Neural cell (in vitro differentiated cells): Measurements from ENCODE around the gene INTS14. TPM values are rescaled to one million over a fixed set of nuclear protein-coding genes. Genes with fewer than 3 reads are reported as not detected.

Source experiments
- H2AFZ ChIP-seq: fragments of 200-600, 300-800 bp; sonication (generic), shearing (Covaris generic); 2 replicates; pipeline ENCODE4 v1.6.0; 2014; ENCODE audit warnings: low read depth, mild to moderate bottlenecking, antibody characterized with exemption, low read length, moderate library complexity
- H3F3A ChIP-seq: fragments of 200-600 bp; shearing (Covaris generic); 2 replicates; pipeline ENCODE4 v1.6.1; 2016; ENCODE audit warnings: mild to moderate bottlenecking, moderate library complexity, mixed read lengths, antibody characterized with exemption, low read length; ENCODE audit not compliant: insufficient read depth, poor library complexity, severe bottlenecking
- H3K27ac ChIP-seq: fragments of 200-600, 300-800 bp; sonication (generic), shearing (Covaris generic); 2 replicates; pipeline ENCODE4 v1.5.1; 2014; ENCODE audit warnings: mild to moderate bottlenecking, low read length, moderate library complexity
- H3K27me3 ChIP-seq: fragments of 300-800, 200-600 bp; sonication (generic), shearing (Covaris generic); 2 replicates; pipeline ENCODE4 v1.6.0; 2014; ENCODE audit warnings: mild to moderate bottlenecking, low read depth, low read length, moderate library complexity; ENCODE audit not compliant: insufficient read depth
- H3K36me3 ChIP-seq: fragments of 300-800, 200-600 bp; sonication (generic), shearing (Covaris generic); 2 replicates; pipeline ENCODE4 v1.5.1; 2014; ENCODE audit warnings: mild to moderate bottlenecking, antibody characterized with exemption, low read length, moderate library complexity; ENCODE audit not compliant: insufficient read depth
- H3K4me2 ChIP-seq: fragments of 300-800, 200-600 bp; sonication (generic), shearing (Covaris generic); 2 replicates; pipeline ENCODE4 v1.6.0; 2014; ENCODE audit warnings: mild to moderate bottlenecking, low read length
- H3K4me3 ChIP-seq: fragments of 300-800, 200-600 bp; sonication (generic), shearing (Covaris generic); 2 replicates; pipeline ENCODE4 v1.5.1; 2014; ENCODE audit warnings: mild to moderate bottlenecking, low read length, moderate library complexity
- H3K79me2 ChIP-seq: fragments of 200-600 bp; shearing (Covaris generic); replicated peaks from 2 replicates; pipeline ENCODE4 v1.6.0; 2014; ENCODE audit warnings: mild to moderate bottlenecking, low read length, moderate library complexity; ENCODE audit not compliant: insufficient read depth
- H3K9ac ChIP-seq: fragments of 300-800, 200-600 bp; sonication (generic), shearing (Covaris generic); 2 replicates; pipeline ENCODE4 v1.6.1; 2016; ENCODE audit warnings: mild to moderate bottlenecking, low read length, mixed read lengths
- H3K9me2 ChIP-seq: fragments of 200-600 bp; shearing (Covaris generic); 2 replicates; pipeline ENCODE4 v1.6.1; 2016; ENCODE audit warnings: mild to moderate bottlenecking, low read length, mixed read lengths; ENCODE audit not compliant: insufficient read depth
- H3K9me3 ChIP-seq: fragments of 200-600, 300-800 bp; sonication (generic), shearing (Covaris generic); 2 replicates; pipeline ENCODE4 v1.6.1; 2016; ENCODE audit warnings: mild to moderate bottlenecking, mixed run types, low read length, moderate library complexity, mixed read lengths
- H4K20me1 ChIP-seq: fragments of 200-600 bp; shearing (Covaris generic); 2 replicates; pipeline ENCODE4 v1.6.1; 2016; ENCODE audit warnings: mild to moderate bottlenecking, mixed run types; ENCODE audit not compliant: insufficient read depth
- EP300 ChIP-seq: fragments of 450-650 bp; conservative IDR thresholded peaks from 2 replicates; pipeline ENCODE4 v1.6.1; 2014; ENCODE audit warnings: antibody characterized with exemption, mild to moderate bottlenecking, moderate library complexity; ENCODE audit not compliant: poor library complexity, severe bottlenecking
- EZH2 ChIP-seq: fragments of 200-600, 300-800 bp; shearing (Covaris generic), sonication (generic); IDR thresholded peaks from 2 replicates; pipeline ENCODE4 v1.6.1; 2014; ENCODE audit warnings: antibody characterized with exemption, low read length, borderline replicate concordance, mild to moderate bottlenecking; ENCODE audit not compliant: insufficient read depth, poor library complexity, severe bottlenecking
- MXI1 ChIP-seq: fragments of 450-650 bp; conservative IDR thresholded peaks from 2 replicates; pipeline ENCODE4 v1.6.1; 2014; ENCODE audit warnings: antibody characterized with exemption, mild to moderate bottlenecking; ENCODE audit not compliant: poor library complexity, severe bottlenecking
- POLR2AphosphoS5 ChIP-seq: IDR thresholded peaks from 2 replicates; pipeline ENCODE4 v1.6.1; 2012
- RAD21 ChIP-seq: fragments of 450-650 bp; conservative IDR thresholded peaks from 2 replicates; pipeline ENCODE4 v1.6.1; 2014; ENCODE audit warnings: antibody characterized with exemption, mild to moderate bottlenecking, moderate library complexity
- REST ChIP-seq: IDR thresholded peaks from 2 replicates; pipeline ENCODE4 v1.6.1; 2012; ENCODE audit warnings: borderline replicate concordance
- SMC3 ChIP-seq: fragments of 450-650 bp; conservative IDR thresholded peaks from 2 replicates; pipeline ENCODE4 v1.6.1; 2014; ENCODE audit warnings: antibody characterized with exemption, mild to moderate bottlenecking, moderate library complexity; ENCODE audit not compliant: poor library complexity
- TAF1 ChIP-seq: IDR thresholded peaks from 2 replicates; pipeline ENCODE4 v1.6.1; 2012; ENCODE audit warnings: low read depth
- polyA plus RNA-seq: library from polyadenylated mRNA; depleted of rRNA; stranded (reverse); fragments of >200 nt; gene quantifications from 2 replicates; pipeline ENCODE4 v1.2.3, GENCODE V29; 2014
- TF ChIP-seq, protein P1 (sequence below): fragments of 450-650 bp; IDR thresholded peaks from 2 replicates; pipeline ENCODE4 v1.5.1; 2014; ENCODE audit warnings: antibody characterized with exemption, mild to moderate bottlenecking, moderate library complexity; ENCODE audit not compliant: poor library complexity, severe bottlenecking

The INTS14 gene
- polyA plus RNA-seq, 1 donor from 2014 or later, result 49.7 TPM

GRCh38 chr15:65612949-65613744 is 2.2 kb upstream of the INTS14 start:
- no peak overlapping the region for H3K9ac ChIP-seq

DNA sequence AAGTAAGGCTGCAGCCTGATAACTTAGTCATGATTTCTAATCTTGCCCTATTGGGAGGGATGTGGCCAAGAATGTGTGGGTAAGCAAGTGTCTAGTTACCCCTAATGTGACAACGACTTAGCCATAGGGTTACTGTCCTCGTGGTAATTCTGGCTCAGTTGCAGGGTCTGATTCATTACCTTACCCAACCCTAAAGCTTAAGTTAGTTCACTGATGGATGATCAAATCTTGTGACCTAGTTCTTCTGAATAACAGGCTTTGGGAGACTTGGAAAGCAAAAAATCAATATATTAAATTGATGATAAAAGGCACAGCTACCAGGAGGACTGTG is 1.6 kb upstream of the INTS14 start:
- Histone ChIP-seq H3K27ac (no peak overlapping the region), H3K79me2 (peaks cover 2% of the 10 kb centered on the region), H3K27me3 (no peaks in the 10 kb centered on the region), H2AFZ (no peak overlapping the region), H3F3A (no peaks in the 10 kb centered on the region), H3K36me3 (no peaks in the 10 kb centered on the region), H3K4me2 (no peak overlapping the region), H3K9ac (no peak overlapping the region), H4K20me1 (no peaks in the 10 kb centered on the region), H3K9me3 (no peaks in the 10 kb centered on the region), H3K9me2 (no peaks in the 10 kb centered on the region), H3K4me3 (no peak overlapping the region)
- TF ChIP-seq POLR2AphosphoS5 (no peak), TAF1 (no peak)

More at GRCh38 chr15:65612949-65613744, 2.2 kb upstream of the INTS14 start:
- Histone ChIP-seq H3K36me3 (no peaks in the 10 kb centered on the region), H3K27me3 (no peaks in the 10 kb centered on the region), H3K4me2 (no peak overlapping the region), H3K9me2 (no peaks in the 10 kb centered on the region), H3K79me2 (no peaks in the 10 kb centered on the region), H3F3A (no peaks in the 10 kb centered on the region), H3K4me3 (no peak overlapping the region), H3K27ac (no peak overlapping the region), H3K9me3 (no peaks in the 10 kb centered on the region), H2AFZ (no peak overlapping the region), H4K20me1 (no peaks in the 10 kb centered on the region)
- TF ChIP-seq REST (no peak), EZH2 (no peak), MXI1 (no peak), SMC3 (no peak), RAD21 (no peak), EP300 (no peak), POLR2AphosphoS5 (no peak), TAF1 (no peak)
- TF ChIP-seq, protein P1, sequence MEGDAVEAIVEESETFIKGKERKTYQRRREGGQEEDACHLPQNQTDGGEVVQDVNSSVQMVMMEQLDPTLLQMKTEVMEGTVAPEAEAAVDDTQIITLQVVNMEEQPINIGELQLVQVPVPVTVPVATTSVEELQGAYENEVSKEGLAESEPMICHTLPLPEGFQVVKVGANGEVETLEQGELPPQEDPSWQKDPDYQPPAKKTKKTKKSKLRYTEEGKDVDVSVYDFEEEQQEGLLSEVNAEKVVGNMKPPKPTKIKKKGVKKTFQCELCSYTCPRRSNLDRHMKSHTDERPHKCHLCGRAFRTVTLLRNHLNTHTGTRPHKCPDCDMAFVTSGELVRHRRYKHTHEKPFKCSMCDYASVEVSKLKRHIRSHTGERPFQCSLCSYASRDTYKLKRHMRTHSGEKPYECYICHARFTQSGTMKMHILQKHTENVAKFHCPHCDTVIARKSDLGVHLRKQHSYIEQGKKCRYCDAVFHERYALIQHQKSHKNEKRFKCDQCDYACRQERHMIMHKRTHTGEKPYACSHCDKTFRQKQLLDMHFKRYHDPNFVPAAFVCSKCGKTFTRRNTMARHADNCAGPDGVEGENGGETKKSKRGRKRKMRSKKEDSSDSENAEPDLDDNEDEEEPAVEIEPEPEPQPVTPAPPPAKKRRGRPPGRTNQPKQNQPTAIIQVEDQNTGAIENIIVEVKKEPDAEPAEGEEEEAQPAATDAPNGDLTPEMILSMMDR, result no peak
